K562 (cell line): ENCODE data around the gene CPED1. TPM values are rescaled to one million over a fixed set of nuclear protein-coding genes. Genes with fewer than 3 reads are reported as not detected.

Experiments used
- BCOR ChIP-seq: fragments of 450-650 bp; IDR thresholded peaks from 2 replicates; pipeline ENCODE4 v1.6.1; 2016
- CEBPG ChIP-seq, 3 experiments: fragments of 200-800 bp in 1 of 3; sonication (Bioruptor generic) in 1 of 3; sonication (generic) in 1 of 3; formaldehyde crosslinking in 1 of 3; IDR thresholded peaks in 2 of 3; conservative IDR thresholded peaks in 1 of 3; 2 replicates each; pipeline versions ENCODE4 v1.6.1 to v1.8.0; 2016 to 2022; ENCODE audit warnings: missing compliant biosample characterization in 2 of 3, missing genetic modification characterization in 2 of 3, mild to moderate bottlenecking in 1 of 3, missing genetic modification reagents in 1 of 3
- CHD2 ChIP-seq: IDR thresholded peaks from 2 replicates; pipeline ENCODE4 v1.6.1; 2011; ENCODE audit warnings: low read depth, low read length
- CXXC5 ChIP-seq: fragments of 250-450 bp; sonication (Bioruptor Pico); IDR thresholded peaks from 2 replicates; pipeline ENCODE4 v1.8.0; 2022; ENCODE audit warnings: inconsistent platforms, mild to moderate bottlenecking, moderate library complexity
- HMGN3 ChIP-seq: IDR thresholded peaks from 2 replicates; pipeline ENCODE4 v1.6.1; 2011; ENCODE audit warnings: borderline replicate concordance, low read depth, mild to moderate bottlenecking, mixed read lengths, low read length; ENCODE audit not compliant: insufficient read length; ENCODE audit errors: extremely low read depth
- NKRF ChIP-seq: fragments of 450-650 bp; IDR thresholded peaks from 2 replicates; pipeline ENCODE4 v1.6.1; 2016; ENCODE audit warnings: borderline replicate concordance
- NR1H2 ChIP-seq: sonication (generic); formaldehyde crosslinking; IDR thresholded peaks from 2 replicates; pipeline ENCODE4 v1.4.0; 2020; ENCODE audit warnings: mild to moderate bottlenecking, missing genetic modification reagents
- RERE ChIP-seq: sonication (generic); formaldehyde crosslinking; IDR thresholded peaks from 2 replicates; pipeline ENCODE4 v1.8.0; 2023; ENCODE audit warnings: missing genetic modification reagents, mild to moderate bottlenecking, borderline replicate concordance
- TAF7 ChIP-seq: fragments of 450-650 bp; IDR thresholded peaks from 2 replicates; pipeline ENCODE4 v1.6.1; 2016; ENCODE audit warnings: missing genetic modification characterization, missing compliant biosample characterization
- TCF3 ChIP-seq: sonication (generic); formaldehyde crosslinking; IDR thresholded peaks from 2 replicates; pipeline ENCODE4 v1.4.0; 2020; ENCODE audit warnings: mild to moderate bottlenecking, missing genetic modification reagents
- VEZF1 ChIP-seq: fragments of 200-800 bp; sonication (Bioruptor generic); IDR thresholded peaks from 2 replicates; pipeline ENCODE4 v1.6.1; 2017; ENCODE audit warnings: missing genetic modification characterization, missing compliant biosample characterization
- polyA plus RNA-seq, 8 experiments: library from polyadenylated mRNA; depleted of rRNA in 4 of 8; stranded (reverse) in 5 of 8; unstranded in 3 of 8; fragments of >200 nt; fragmentation: Nextera tagmentation in 2 of 8; fragmentation: Illumina TruSeq in 1 of 8; extraction: Ambion mirVana in 2 of 8; extraction: Trizol in 1 of 8; gene quantifications; 2 replicates each; pipeline versions ENCODE4 v1.2.1 to v1.2.3, GENCODE V29; 2011 to 2014; ENCODE audit warnings: inconsistent platforms in 1 of 8, missing spikeins in 1 of 8
- total RNA-seq, 7 experiments: library from RNA; depleted of rRNA in 6 of 7; stranded (reverse); fragments of >200 nt in 6 of 7; fragmentation: Illumina TruSeq in 2 of 7; extraction: Trizol in 2 of 7; gene quantifications; 2 replicates each; pipeline versions ENCODE4 v1.2.1 to v1.2.3, GENCODE V29; 2011 to 2021; ENCODE audit warnings: low replicate concordance in 1 of 7
- TF ChIP-seq, protein P1 (sequence below): fragments of 200-800 bp; sonication (Bioruptor generic); IDR thresholded peaks from 2 replicates; pipeline ENCODE4 v1.6.1; 2016; ENCODE audit warnings: missing genetic modification characterization, missing compliant biosample characterization

CPED1 gene
- total and polyA plus RNA-seq, 9 of the 15 experiments (the other 6 are each of a cell fraction or from before 2014, with no cell fraction given), result 195 to 393 (median 290) TPM

DNA sequence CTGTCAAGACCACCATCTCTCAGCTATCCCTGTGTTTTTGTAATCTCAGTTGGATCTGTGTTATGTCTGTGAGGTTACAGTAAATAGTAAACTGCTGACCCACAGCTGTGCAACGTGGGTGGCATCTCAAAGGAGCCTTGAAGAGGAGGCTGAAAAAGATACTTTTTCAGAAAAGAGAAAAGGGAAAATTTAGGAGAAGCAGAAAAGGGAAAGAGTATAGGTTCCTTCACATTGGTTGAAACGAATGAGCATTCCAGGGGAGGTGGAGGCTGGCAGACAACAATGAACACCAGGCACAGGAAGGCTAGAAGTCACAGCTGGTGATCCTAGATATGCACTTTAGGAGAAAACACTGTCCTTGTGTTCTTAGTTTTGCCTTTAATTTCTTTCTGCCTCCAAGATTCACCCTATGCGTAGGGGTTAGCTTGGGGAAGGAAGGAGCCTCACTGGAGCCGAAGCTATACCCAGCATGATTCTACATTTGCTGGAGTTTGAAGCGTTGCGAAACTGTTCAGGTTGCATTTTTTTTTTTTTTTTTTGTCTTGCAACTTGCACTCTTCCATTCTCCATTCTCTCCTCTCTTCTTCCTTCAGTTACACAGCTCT lies 18.3 kb downstream of the CPED1 start (continued):
- no peak for TF ChIP-seq RERE (CRISPR knock-in tag)
- TF ChIP-seq, protein P1, sequence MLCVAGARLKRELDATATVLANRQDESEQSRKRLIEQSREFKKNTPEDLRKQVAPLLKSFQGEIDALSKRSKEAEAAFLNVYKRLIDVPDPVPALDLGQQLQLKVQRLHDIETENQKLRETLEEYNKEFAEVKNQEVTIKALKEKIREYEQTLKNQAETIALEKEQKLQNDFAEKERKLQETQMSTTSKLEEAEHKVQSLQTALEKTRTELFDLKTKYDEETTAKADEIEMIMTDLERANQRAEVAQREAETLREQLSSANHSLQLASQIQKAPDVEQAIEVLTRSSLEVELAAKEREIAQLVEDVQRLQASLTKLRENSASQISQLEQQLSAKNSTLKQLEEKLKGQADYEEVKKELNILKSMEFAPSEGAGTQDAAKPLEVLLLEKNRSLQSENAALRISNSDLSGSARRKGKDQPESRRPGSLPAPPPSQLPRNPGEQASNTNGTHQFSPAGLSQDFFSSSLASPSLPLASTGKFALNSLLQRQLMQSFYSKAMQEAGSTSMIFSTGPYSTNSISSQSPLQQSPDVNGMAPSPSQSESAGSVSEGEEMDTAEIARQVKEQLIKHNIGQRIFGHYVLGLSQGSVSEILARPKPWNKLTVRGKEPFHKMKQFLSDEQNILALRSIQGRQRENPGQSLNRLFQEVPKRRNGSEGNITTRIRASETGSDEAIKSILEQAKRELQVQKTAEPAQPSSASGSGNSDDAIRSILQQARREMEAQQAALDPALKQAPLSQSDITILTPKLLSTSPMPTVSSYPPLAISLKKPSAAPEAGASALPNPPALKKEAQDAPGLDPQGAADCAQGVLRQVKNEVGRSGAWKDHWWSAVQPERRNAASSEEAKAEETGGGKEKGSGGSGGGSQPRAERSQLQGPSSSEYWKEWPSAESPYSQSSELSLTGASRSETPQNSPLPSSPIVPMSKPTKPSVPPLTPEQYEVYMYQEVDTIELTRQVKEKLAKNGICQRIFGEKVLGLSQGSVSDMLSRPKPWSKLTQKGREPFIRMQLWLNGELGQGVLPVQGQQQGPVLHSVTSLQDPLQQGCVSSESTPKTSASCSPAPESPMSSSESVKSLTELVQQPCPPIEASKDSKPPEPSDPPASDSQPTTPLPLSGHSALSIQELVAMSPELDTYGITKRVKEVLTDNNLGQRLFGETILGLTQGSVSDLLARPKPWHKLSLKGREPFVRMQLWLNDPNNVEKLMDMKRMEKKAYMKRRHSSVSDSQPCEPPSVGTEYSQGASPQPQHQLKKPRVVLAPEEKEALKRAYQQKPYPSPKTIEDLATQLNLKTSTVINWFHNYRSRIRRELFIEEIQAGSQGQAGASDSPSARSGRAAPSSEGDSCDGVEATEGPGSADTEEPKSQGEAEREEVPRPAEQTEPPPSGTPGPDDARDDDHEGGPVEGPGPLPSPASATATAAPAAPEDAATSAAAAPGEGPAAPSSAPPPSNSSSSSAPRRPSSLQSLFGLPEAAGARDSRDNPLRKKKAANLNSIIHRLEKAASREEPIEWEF (CRISPR knock-in tag), result no peak
- peak; percentile 40; the same call in 1 of the 2 replicates for TF ChIP-seq CXXC5 (CRISPR knock-in tag)
- peak; percentile 82 for TF ChIP-seq TCF3 (CRISPR knock-in tag)
- TF ChIP-seq TAF7 (tag), result no peak
- TF ChIP-seq CHD2, result peak; percentile 25; the same call in 1 of the 2 replicates
- TF ChIP-seq VEZF1 (CRISPR knock-in tag), result no peak
- peak; percentile 67 for TF ChIP-seq NKRF
- TF ChIP-seq HMGN3, result no peak
- peak; percentile 67; the same call in 1 of the 2 replicates for TF ChIP-seq CEBPG (CRISPR knock-in tag; IDR thresholded peaks at IDR 0.05)
- peak; percentile 84 to 96 for TF ChIP-seq CEBPG (tag; conservative IDR thresholded peaks at IDR 0.05 in 1 of 2, IDR thresholded peaks at IDR 0.05 in 1 of 2)
- TF ChIP-seq NR1H2, result no peak
- peak; percentile 47; the same call in 1 of the 2 replicates for TF ChIP-seq BCOR
